Gastroesophageal sphincter (tissue), 4 donors: ENCODE data around the gene ACIN1. TPM values are rescaled to one million over a fixed set of nuclear protein-coding genes. Genes with fewer than 3 reads are reported as not detected.

Experiments
- ATAC-seq: fragments of 150-250 bp; one replicate; pipeline ENCODE4 v1.9.1; 2016; ENCODE audit warnings: mild to moderate bottlenecking, moderate library complexity
- H3K27ac ChIP-seq, 4 donors: fragments of 200-600 bp; sonication (generic) in 3 of 4; 1 replicate in 3 of 4; 2 replicates in 1 of 4; pipeline ENCODE4 v1.5.1; 2016 to 2019
- H3K27me3 ChIP-seq: fragments of 200-600 bp; sonication (generic); one replicate; pipeline ENCODE4 v1.5.1; 2019
- H3K36me3 ChIP-seq, 2 donors: fragments of 200-600 bp; sonication (generic); one replicate each; pipeline ENCODE4 v1.5.1; 2019; ENCODE audit warnings: control low read depth in 1 of 2
- H3K4me1 ChIP-seq, 3 donors: fragments of 200-600 bp; sonication (generic); 1 replicate in 2 of 3; 2 replicates in 1 of 3; pipeline ENCODE4 v1.5.1; 2016 to 2019; ENCODE audit warnings: control low read depth in 2 of 3
- H3K4me3 ChIP-seq, 2 donors: fragments of 200-600 bp; sonication (generic); one replicate each; pipeline ENCODE4 v1.5.1; 2019; ENCODE audit warnings: mild to moderate bottlenecking in 1 of 2, moderate library complexity in 1 of 2
- H3K9me3 ChIP-seq, 3 donors: fragments of 200-600 bp; sonication (generic); one replicate each; pipeline ENCODE4 v1.5.1; 2017 to 2019; ENCODE audit warnings: control low read depth in 2 of 3
- CTCF ChIP-seq, 4 experiments: fragments of 200-600 bp in 2 of 4; fragments of 450-650 bp in 2 of 4; sonication (generic) in 1 of 4; IDR thresholded peaks; one replicate each; pipeline ENCODE4 v1.5.1; 2017 to 2019; ENCODE audit warnings: antibody characterized with exemption in 4 of 4, mild to moderate bottlenecking in 2 of 4, moderate library complexity in 2 of 4
- EP300 ChIP-seq: sonication (generic); formaldehyde crosslinking; IDR thresholded peaks from one replicate; pipeline ENCODE4 v1.6.1; 2017; ENCODE audit warnings: antibody characterized with exemption, mild to moderate bottlenecking
- POLR2A ChIP-seq, 2 donors: fragments of 450-650 bp; IDR thresholded peaks; one replicate each; pipeline ENCODE4 v1.6.1; 2017; ENCODE audit warnings: antibody characterized with exemption in 2 of 2, mild to moderate bottlenecking in 2 of 2, moderate library complexity in 1 of 2
- POLR2AphosphoS5 ChIP-seq: sonication (generic); formaldehyde crosslinking; IDR thresholded peaks from one replicate; pipeline ENCODE4 v1.6.1; 2017; ENCODE audit warnings: antibody characterized with exemption
- WGBS, 2 donors: methylation state at CpG; one replicate each; pipeline ENCODE4 v1.1.5; 2018; ENCODE audit warnings: low coverage in 1 of 2; 5-methylcytosine and 5-hydroxymethylcytosine counted together
- total RNA-seq, 4 donors: library from RNA; depleted of rRNA; stranded (reverse); fragments of >200 nt; gene quantifications; one replicate each; pipeline ENCODE4 v1.1.0, GENCODE V29; 2016

The ACIN1 gene
- total RNA-seq, 4 donors from 2014 or later: 55.7 to 121 (median 91.8) TPM

- TF ChIP-seq EP300: no peak
- no peaks in the 10 kb centered on the region for H3K36me3 ChIP-seq
- H3K4me1 ChIP-seq: peaks cover 0 to 6% (median 0%) of the 10 kb centered on the region in 3 donors
- H3K27me3 ChIP-seq: peaks cover 11% of the 10 kb centered on the region
- H3K27ac ChIP-seq: no peak overlapping the region
- H3K9me3 ChIP-seq: no peaks in the 10 kb centered on the region
- ATAC-seq: no peak
- WGBS, 2 donors: 45 to 87% methylated on average over 3 to 5 of the region's 6 CpGs
- no peak overlapping the region for H3K4me3 ChIP-seq
Observed at GRCh38 chr14:23043145-23043544, 51.8 kb downstream of the ACIN1 start.

GRCh38 chr14:23042162-23042965 lies 52.6 kb downstream of the ACIN1 start, which contains the start of gene PSMB11:
PSMB11 (plus strand) TSS chr14:23042212; CDS start chr14:23042226, 14 bp downstream.
- H3K9me3 ChIP-seq: no peaks in the 10 kb centered on the region
- H3K27ac ChIP-seq: no peak within 1 kb of the TSS
- peaks cover 3% of the 10 kb centered on the region for H3K27me3 ChIP-seq
- no CpG with 5 or more reads among the region's 36 CpGs for WGBS, 2 donors
- TF ChIP-seq POLR2A (IDR thresholded peaks at IDR 0.05): no peak
- no peak for TF ChIP-seq POLR2AphosphoS5
- TF ChIP-seq CTCF (IDR thresholded peaks at IDR 0.05): no peak
- TF ChIP-seq EP300: no peak
- ATAC-seq: no peak
- H3K4me3 ChIP-seq: no peak within 1 kb of the TSS
- H3K36me3 ChIP-seq: no peaks in the 10 kb centered on the region
- peaks cover 0 to under 1% (median 0%) of the 10 kb centered on the region in 3 donors for H3K4me1 ChIP-seq

GRCh38 chr14:23041729-23042128 lies 53.2 kb downstream of the ACIN1 start:
- no peak for ATAC-seq
- H3K36me3 ChIP-seq: no peaks in the 10 kb centered on the region
- 67% methylated on average over 3 of the region's 8 CpGs; no CpG with 5 or more reads in 1 of the 2 donors for WGBS, 2 donors
- no peak overlapping the region for H3K27ac ChIP-seq
- TF ChIP-seq POLR2A (IDR thresholded peaks at IDR 0.05) (no peak), CTCF (IDR thresholded peaks at IDR 0.05) (no peak), POLR2AphosphoS5 (no peak), EP300 (no peak)
- no peaks in the 10 kb centered on the region for H3K27me3 ChIP-seq
- no peaks in the 10 kb centered on the region for H3K4me1 ChIP-seq
- no peak overlapping the region for H3K4me3 ChIP-seq
- H3K9me3 ChIP-seq: no peaks in the 10 kb centered on the region

- TF ChIP-seq CTCF (IDR thresholded peaks at IDR 0.05): no peak
- peaks cover 0 to 5% (median 0%) of the 10 kb centered on the region in 3 donors for H3K4me1 ChIP-seq
- H3K4me3 ChIP-seq: no peak overlapping the region
- H3K36me3 ChIP-seq: no peaks in the 10 kb centered on the region
- H3K27ac ChIP-seq: no peak overlapping the region
- H3K9me3 ChIP-seq: no peaks in the 10 kb centered on the region
- no peak for ATAC-seq
- WGBS, 2 donors: 80 to 90% methylated on average over 1 to 2 of the region's 4 CpGs
- H3K27me3 ChIP-seq: no peaks in the 10 kb centered on the region
Observed at GRCh38 chr14:23040100-23040499, 54.8 kb downstream of the ACIN1 start.

- H3K4me1 ChIP-seq: peaks cover 0 to 37% (median 6%) of the 10 kb centered on the region in 3 donors
- no peak for TF ChIP-seq EP300
- TF ChIP-seq CTCF (IDR thresholded peaks at IDR 0.05): peak in 2 of 4 experiments; percentile 32 to 40
- H3K27ac ChIP-seq: peak overlapping the region; percentile 70 to 93 (median 92)
- peak overlapping the region; percentile 65 to 85 for H3K4me3 ChIP-seq
- H3K27me3 ChIP-seq: no peaks in the 10 kb centered on the region
- ATAC-seq: no peak
- H3K9me3 ChIP-seq: no peaks in the 10 kb centered on the region
- peaks cover 0 to 30% of the 10 kb centered on the region in 2 donors for H3K36me3 ChIP-seq
- WGBS, 2 donors: 60 to 61% methylated on average over 12 to 14 of the region's 14 CpGs
Observed at GRCh38 chr14:23035303-23036144, 59.4 kb downstream of the ACIN1 start.
